CD14-positive monocyte (primary cell): ENCODE measurements around the gene ENTPD7. TPM values are rescaled to one million over a fixed set of nuclear protein-coding genes. Genes with fewer than 3 reads are reported as not detected.
A peak's percentile ranks its signal among the peaks of the same experiment; 100 is the strongest.
"Not testable (repeated sequence)": the region's sequence is repeated elsewhere in the genome, so short reads cannot be mapped to it uniquely, and the experiment has no call there.

ENCODE experiments used
- DNase-seq, 3 donors: peaks; one replicate each; pipeline ENCODE4 v3.0.0-alpha.2; 2011 to 2022
- H2AFZ ChIP-seq: 2 replicates; pipeline ENCODE4 v1.6.0; 2012; ENCODE audit warnings: mild to moderate bottlenecking, low read depth, low read length, inconsistent platforms; ENCODE audit not compliant: insufficient read depth, poor library complexity, severe bottlenecking
- H3K27ac ChIP-seq, 2 donors: 1 replicate in 1 of 2; 2 replicates in 1 of 2; pipeline ENCODE4 v1.5.1; 2012 to 2013; ENCODE audit warnings: low read length in 2 of 2, control low read depth in 1 of 2, inconsistent platforms in 1 of 2, low read depth in 1 of 2, mild to moderate bottlenecking in 1 of 2
- H3K27me3 ChIP-seq, 2 donors: one replicate each; pipeline versions ENCODE4 v1.6.0 to v1.6.1; 2011 to 2013; ENCODE audit warnings: low read length in 2 of 2; ENCODE audit not compliant: control insufficient read depth in 2 of 2, insufficient read depth in 2 of 2
- H3K36me3 ChIP-seq, 2 donors: replicated peaks in 1 of 2; 1 replicate in 1 of 2; 2 replicates in 1 of 2; pipeline versions ENCODE4 v1.5.1 to v1.6.1; 2012 to 2013; ENCODE audit warnings: low read length in 2 of 2, control low read depth in 1 of 2, inconsistent platforms in 1 of 2, mild to moderate bottlenecking in 1 of 2; ENCODE audit not compliant: insufficient read depth in 2 of 2, control insufficient read depth in 1 of 2
- H3K4me1 ChIP-seq, 2 donors: 1 replicate in 1 of 2; 2 replicates in 1 of 2; pipeline versions ENCODE4 v1.5.1 to v1.6.1; 2012 to 2013; ENCODE audit warnings: low read length in 2 of 2, control low read depth in 1 of 2, inconsistent platforms in 1 of 2, mild to moderate bottlenecking in 1 of 2, moderate library complexity in 1 of 2; ENCODE audit not compliant: insufficient read depth in 2 of 2, control insufficient read depth in 1 of 2
- H3K4me2 ChIP-seq: replicated peaks from 2 replicates; pipeline ENCODE3; 2012; ENCODE audit warnings: low read length, moderate library complexity, mild to moderate bottlenecking; ENCODE audit not compliant: poor library complexity, severe bottlenecking; ENCODE audit errors: extremely low read depth
- H3K4me3 ChIP-seq, 3 experiments: fragments of 200-600 bp in 1 of 3; sonication (generic) in 1 of 3; replicated peaks in 1 of 3; 1 replicate in 2 of 3; 2 replicates in 1 of 3; pipeline ENCODE4 v1.5.1; 2011 to 2013; ENCODE audit warnings: low read length in 3 of 3, mild to moderate bottlenecking in 3 of 3, control low read depth in 2 of 3, low read depth in 2 of 3, inconsistent platforms in 1 of 3, moderate library complexity in 1 of 3
- H3K79me2 ChIP-seq: 2 replicates; pipeline ENCODE4 v1.6.0; 2012; ENCODE audit warnings: mild to moderate bottlenecking, control low read depth, inconsistent platforms, low read length, moderate library complexity; ENCODE audit not compliant: insufficient read depth
- H3K9ac ChIP-seq: 2 replicates; pipeline ENCODE4 v1.6.0; 2017; ENCODE audit warnings: low read length, mild to moderate bottlenecking; ENCODE audit not compliant: insufficient read depth, poor library complexity, severe bottlenecking
- H3K9me3 ChIP-seq, 2 donors: replicated peaks in 1 of 2; 1 replicate in 1 of 2; 2 replicates in 1 of 2; pipeline versions ENCODE4 v1.5.1 to v1.6.1; 2012 to 2013; ENCODE audit warnings: low read length in 2 of 2, control low read depth in 1 of 2; ENCODE audit not compliant: control insufficient read depth in 1 of 2, insufficient read depth in 1 of 2
- H4K20me1 ChIP-seq: 2 replicates; pipeline ENCODE4 v1.6.0; 2012; ENCODE audit warnings: mild to moderate bottlenecking, low read length, control low read depth, moderate library complexity; ENCODE audit not compliant: insufficient read depth
- H3K27ac Mint-ChIP-seq, 7 donors: one replicate each; pipeline ENCODE4 v1.8.0; 2020; ENCODE audit warnings: mild to moderate bottlenecking in 7 of 7, mixed read lengths in 7 of 7, moderate library complexity in 6 of 7, inconsistent platforms in 2 of 7
- H3K27me3 Mint-ChIP-seq, 3 donors: one replicate each; pipeline ENCODE4 v1.8.0; 2021 to 2022; ENCODE audit warnings: low read depth in 3 of 3, mild to moderate bottlenecking in 3 of 3, mixed read lengths in 3 of 3, moderate library complexity in 3 of 3, inconsistent platforms in 1 of 3
- H3K36me3 Mint-ChIP-seq, 2 donors: one replicate each; pipeline ENCODE4 v1.8.0; 2020; ENCODE audit warnings: mixed read lengths in 2 of 2, inconsistent platforms in 1 of 2, mild to moderate bottlenecking in 1 of 2
- H3K4me1 Mint-ChIP-seq: one replicate; pipeline ENCODE4 v1.8.0; 2020; ENCODE audit warnings: mild to moderate bottlenecking, mixed read lengths
- H3K4me3 Mint-ChIP-seq, 2 donors: one replicate each; pipeline ENCODE4 v1.8.0; 2020; ENCODE audit warnings: mild to moderate bottlenecking in 2 of 2, mixed read lengths in 2 of 2, moderate library complexity in 1 of 2
- H3K9me3 Mint-ChIP-seq, 7 donors: one replicate each; pipeline ENCODE4 v1.8.0; 2020 to 2022; ENCODE audit warnings: mixed read lengths in 7 of 7, mild to moderate bottlenecking in 6 of 7, moderate library complexity in 6 of 7, inconsistent platforms in 2 of 7
- CTCF ChIP-seq: fragments of 200-600 bp; IDR thresholded peaks from one replicate; pipeline ENCODE4 v1.8.0; 2022; ENCODE audit warnings: antibody characterized with exemption, mild to moderate bottlenecking
- WGBS: methylation state at CpG from one replicate; pipeline ENCODE4 v1.1.5; 2013; ENCODE audit warnings: missing lambda C conversion rate; ENCODE audit not compliant: insufficient coverage; 5-methylcytosine and 5-hydroxymethylcytosine counted together
- intact Hi-C, 2 donors: fragments of 100-400 bp; cut with micrococcal nuclease; formaldehyde crosslinking; loops; one replicate each; pipeline versions ENCODE4 v1.15.0 to v1.15.1; 2023
- polyA plus RNA-seq, 3 donors: library from polyadenylated mRNA; depleted of rRNA in 1 of 3; unstranded in 2 of 3; stranded (reverse) in 1 of 3; fragments of 300-500 nt in 2 of 3; fragments of >200 nt in 1 of 3; fragmentation: Illumina TruSeq in 2 of 3; gene quantifications; 1 replicate in 2 of 3; 2 replicates in 1 of 3; pipeline ENCODE4 v1.2.3, GENCODE V29; 2012 to 2021

ENTPD7 gene
- polyA plus RNA-seq, 3 donors, result 1.2 to 2.9 (median 2.2) TPM

DNA sequence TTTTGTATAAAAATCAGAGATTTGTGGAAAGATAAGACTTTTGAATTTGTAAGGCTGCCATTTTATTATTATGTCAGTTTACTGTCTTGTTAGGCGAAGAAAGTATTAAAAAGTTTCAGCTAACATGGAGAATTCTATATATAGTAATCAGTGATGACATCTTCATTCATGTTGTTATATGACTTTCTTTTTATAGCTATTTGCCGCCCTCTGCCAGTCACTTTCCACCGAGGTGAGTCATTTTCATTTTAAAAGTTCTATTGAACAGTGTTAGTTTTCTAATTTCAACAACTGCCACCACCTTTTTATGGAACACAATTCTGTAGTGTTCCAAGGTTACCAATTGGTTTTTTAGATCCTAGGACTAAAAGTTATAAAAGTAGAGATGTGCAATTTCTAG is 84.5 kb downstream of the ENTPD7 start:
- Histone ChIP-seq H3K27ac (no peak overlapping the region), H3K4me1 (no peaks in the 10 kb centered on the region), H3K9ac (no peak overlapping the region), H3K27me3 (no peaks in the 10 kb centered on the region), H3K79me2 (no peaks in the 10 kb centered on the region), H2AFZ (no peak overlapping the region), H3K4me2 (no peak overlapping the region), H3K4me3 (no peak overlapping the region), H4K20me1 (peaks cover 6% of the 10 kb centered on the region), H3K36me3 (peaks cover 93 to 97% of the 10 kb centered on the region in 2 donors), H3K9me3 (peaks cover 0 to 10% of the 10 kb centered on the region in 2 donors)
- WGBS, result no CpG with 5 or more reads among the region's 3 CpGs
- no peak for TF ChIP-seq CTCF
- peaks cover 85 to 92% of the 10 kb centered on the region in 2 donors for H3K36me3 Mint-ChIP-seq
- DNase-seq, result no peak
- H3K4me3 Mint-ChIP-seq, result no peak overlapping the region
- intact Hi-C loops, result no loop called here
- H3K9me3 Mint-ChIP-seq, result peaks cover 0 to 13% (median 7%) of the 10 kb centered on the region in 7 donors
- no peaks in the 10 kb centered on the region for H3K27me3 Mint-ChIP-seq
- peaks cover 5% of the 10 kb centered on the region for H3K4me1 Mint-ChIP-seq
- peak overlapping the region in 1 of 7 donors; percentile 11 for H3K27ac Mint-ChIP-seq

DNA sequence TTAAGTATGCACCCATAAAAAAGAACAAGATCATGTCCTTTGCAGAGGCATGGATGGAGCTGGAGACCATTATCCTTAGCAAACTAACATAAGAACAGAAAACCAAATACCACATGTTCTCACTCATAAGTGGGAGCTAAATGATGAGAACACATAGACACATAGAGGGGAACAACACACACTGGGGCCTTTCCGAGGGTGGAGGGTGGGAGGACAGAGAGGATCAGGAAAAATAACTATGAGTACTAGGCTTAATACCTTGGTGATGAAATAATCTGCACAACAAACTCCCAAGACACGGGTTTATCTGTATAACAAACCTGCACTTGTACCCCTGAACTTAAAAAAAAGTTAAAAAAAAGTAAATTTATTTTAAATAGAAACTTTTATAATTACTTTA is 86.9 kb downstream of the ENTPD7 start:
- peaks cover 80 to 88% of the 10 kb centered on the region in 2 donors for H3K36me3 Mint-ChIP-seq
- H3K27me3 ChIP-seq, H3K9me3 Mint-ChIP-seq, H3K4me1 Mint-ChIP-seq, H3K4me3 ChIP-seq, DNase-seq, H2AFZ ChIP-seq, H3K27me3 Mint-ChIP-seq, H3K9ac ChIP-seq, H3K4me1 ChIP-seq, intact Hi-C loops, H3K4me2 ChIP-seq, H3K27ac ChIP-seq, H3K27ac Mint-ChIP-seq, H3K9me3 ChIP-seq, H4K20me1 ChIP-seq, H3K79me2 ChIP-seq, H3K4me3 Mint-ChIP-seq: not testable (repeated sequence)
- no CpG with 5 or more reads among the region's 2 CpGs for WGBS
- H3K36me3 ChIP-seq, result peaks cover 93 to 96% of the 10 kb centered on the region in 2 donors
